DOHH2 (cell line): ENCODE results near the gene ERAS.

Experiments used
- H3F3A ChIP-seq: fragments of 200-600 bp; sonication (generic), shearing (Covaris generic); 2 replicates; pipeline ENCODE4 v1.6.0; 2016; ENCODE audit warnings: antibody characterized with exemption, mild to moderate bottlenecking; ENCODE audit not compliant: control insufficient read depth, insufficient read depth
- H3K27ac ChIP-seq: fragments of 200-600 bp; sonication (generic); 2 replicates; pipeline ENCODE4 v1.5.1; 2014; ENCODE audit warnings: low read depth, mild to moderate bottlenecking, low read length, moderate library complexity
- H3K27me3 ChIP-seq: fragments of 200-600 bp; sonication (generic); 2 replicates; pipeline ENCODE4 v1.6.1; 2014; ENCODE audit warnings: mild to moderate bottlenecking, low read length, mixed read lengths; ENCODE audit not compliant: control insufficient read depth
- H3K36me3 ChIP-seq: fragments of 200-600 bp; sonication (generic); 2 replicates; pipeline ENCODE4 v1.6.1; 2014; ENCODE audit warnings: mild to moderate bottlenecking, low read length, moderate library complexity, mixed read lengths; ENCODE audit not compliant: control insufficient read depth
- H3K4me1 ChIP-seq: fragments of 200-600 bp; sonication (generic); 2 replicates; pipeline ENCODE4 v1.6.1; 2014; ENCODE audit warnings: mild to moderate bottlenecking, low read length, mixed read lengths; ENCODE audit not compliant: control insufficient read depth
- H3K4me2 ChIP-seq: fragments of 200-600 bp; sonication (generic); 2 replicates; pipeline ENCODE4 v1.6.0; 2014; ENCODE audit warnings: mild to moderate bottlenecking, low read length, moderate library complexity
- H3K4me3 ChIP-seq: fragments of 200-600 bp; sonication (generic); 2 replicates; pipeline ENCODE4 v1.5.1; 2014; ENCODE audit warnings: mild to moderate bottlenecking, low read length, mixed read lengths
- H3K79me2 ChIP-seq: fragments of 200-600 bp; sonication (generic); 2 replicates; pipeline ENCODE4 v1.6.1; 2014; ENCODE audit warnings: mild to moderate bottlenecking, low read length, mixed read lengths; ENCODE audit not compliant: control insufficient read depth
- H3K9me2 ChIP-seq: fragments of 200-600 bp; sonication (generic); replicated peaks from 2 replicates; pipeline ENCODE4 v1.6.1; 2014; ENCODE audit warnings: mild to moderate bottlenecking, low read length, mixed read lengths; ENCODE audit not compliant: control insufficient read depth
- H3K9me3 ChIP-seq: fragments of 200-600 bp; sonication (generic); 2 replicates; pipeline ENCODE4 v1.6.1; 2014; ENCODE audit warnings: antibody characterized with exemption, low read length, mixed read lengths; ENCODE audit not compliant: control insufficient read depth, insufficient read depth
- H4K20me1 ChIP-seq: fragments of 200-600 bp; sonication (generic); 2 replicates; pipeline ENCODE4 v1.6.0; 2014; ENCODE audit warnings: low read depth, mild to moderate bottlenecking, antibody characterized with exemption, low read length, moderate library complexity; ENCODE audit not compliant: control insufficient read depth, insufficient read depth
- CTCF ChIP-seq: fragments of 200-600 bp; sonication (generic); IDR thresholded peaks from one replicate; pipeline ENCODE4 v1.5.1; 2014; ENCODE audit warnings: antibody characterized with exemption, mild to moderate bottlenecking, low read depth, low read length; ENCODE audit not compliant: poor library complexity, severe bottlenecking
- EZH2phosphoT487 ChIP-seq: fragments of 200-600 bp; sonication (generic); IDR thresholded peaks from 2 replicates; pipeline ENCODE4 v1.6.1; 2017; ENCODE audit warnings: borderline replicate concordance, mild to moderate bottlenecking, antibody characterized with exemption, low read length, moderate library complexity, mixed read lengths

ERAS gene

GRCh38 chrX:48802905-48803200, 23.5 kb upstream of the ERAS start:
- Histone ChIP-seq H3K4me3 (peak overlapping the region; percentile 76), H4K20me1 (no peaks in the 10 kb centered on the region), H3K27me3 (no peaks in the 10 kb centered on the region), H3K79me2 (peaks cover 3% of the 10 kb centered on the region; the same call in 1 of the 2 replicates), H3K9me2 (no peaks in the 10 kb centered on the region), H3K4me2 (peak overlapping the region; percentile 66), H3K4me1 (peaks cover 14% of the 10 kb centered on the region), H3K36me3 (peaks cover 7% of the 10 kb centered on the region; the same call in 1 of the 2 replicates), H3F3A (no peaks in the 10 kb centered on the region), H3K9me3 (no peaks in the 10 kb centered on the region), H3K27ac (peak overlapping the region; percentile 82)
- TF ChIP-seq CTCF: no peak
- TF ChIP-seq EZH2phosphoT487: no peak

GRCh38 chrX:48806081-48806480, 20.2 kb upstream of the ERAS start:
- peaks cover 7% of the 10 kb centered on the region for H3K4me1 ChIP-seq
- peaks cover 7% of the 10 kb centered on the region; the same call in 1 of the 2 replicates for H3K36me3 ChIP-seq
- no peaks in the 10 kb centered on the region for H3K9me3 ChIP-seq
- TF ChIP-seq CTCF (no peak), EZH2phosphoT487 (no peak)
- H3K4me3 ChIP-seq: no peak overlapping the region
- H3K27me3 ChIP-seq: no peaks in the 10 kb centered on the region
- H3K79me2 ChIP-seq: no peaks in the 10 kb centered on the region
- H3K9me2 ChIP-seq: no peaks in the 10 kb centered on the region
- H4K20me1 ChIP-seq: no peaks in the 10 kb centered on the region
- no peak overlapping the region for H3K27ac ChIP-seq
- no peak overlapping the region for H3K4me2 ChIP-seq
- H3F3A ChIP-seq: no peaks in the 10 kb centered on the region

GRCh38 chrX:48813644-48814043, 12.7 kb upstream of the ERAS start:
- no peaks in the 10 kb centered on the region for H3K36me3 ChIP-seq
- no peak overlapping the region for H3K4me3 ChIP-seq
- H3K79me2 ChIP-seq: no peaks in the 10 kb centered on the region
- H3K27me3 ChIP-seq: no peaks in the 10 kb centered on the region
- TF ChIP-seq EZH2phosphoT487: no peak
- no peak for TF ChIP-seq CTCF
- no peaks in the 10 kb centered on the region for H3F3A ChIP-seq
- no peak overlapping the region for H3K4me2 ChIP-seq
- H3K9me2 ChIP-seq: no peaks in the 10 kb centered on the region
- no peaks in the 10 kb centered on the region for H3K9me3 ChIP-seq
- no peak overlapping the region for H3K27ac ChIP-seq
- no peaks in the 10 kb centered on the region for H4K20me1 ChIP-seq
- no peaks in the 10 kb centered on the region for H3K4me1 ChIP-seq

- Histone ChIP-seq H3K27me3 (no peaks in the 10 kb centered on the region), H3K9me2 (no peaks in the 10 kb centered on the region), H3F3A (no peaks in the 10 kb centered on the region), H3K4me3 (no peak overlapping the region), H4K20me1 (no peaks in the 10 kb centered on the region), H3K4me1 (no peaks in the 10 kb centered on the region), H3K79me2 (no peaks in the 10 kb centered on the region), H3K27ac (no peak overlapping the region), H3K4me2 (no peak overlapping the region), H3K9me3 (no peaks in the 10 kb centered on the region), H3K36me3 (no peaks in the 10 kb centered on the region)
- no peak for TF ChIP-seq CTCF
These were observed 11.6 kb upstream of the ERAS start for GRCh38 chrX:48814722-48815121.
